Activated T-cell treated with anti-CD3 and anti-CD28 coated beads, Interleukin-2, amount 50 U/mL, for 48 hours (primary cell): ENCODE measurements around the gene PDK1.
"Not testable (repeated sequence)": the region's sequence is repeated elsewhere in the genome, so short reads cannot be mapped to it uniquely, and the experiment has no call there.

Experiments
- DNase-seq, 2 experiments: peaks; one replicate each; pipeline ENCODE4 v3.0.0-alpha.2; 2020

PDK1 gene

DNA sequence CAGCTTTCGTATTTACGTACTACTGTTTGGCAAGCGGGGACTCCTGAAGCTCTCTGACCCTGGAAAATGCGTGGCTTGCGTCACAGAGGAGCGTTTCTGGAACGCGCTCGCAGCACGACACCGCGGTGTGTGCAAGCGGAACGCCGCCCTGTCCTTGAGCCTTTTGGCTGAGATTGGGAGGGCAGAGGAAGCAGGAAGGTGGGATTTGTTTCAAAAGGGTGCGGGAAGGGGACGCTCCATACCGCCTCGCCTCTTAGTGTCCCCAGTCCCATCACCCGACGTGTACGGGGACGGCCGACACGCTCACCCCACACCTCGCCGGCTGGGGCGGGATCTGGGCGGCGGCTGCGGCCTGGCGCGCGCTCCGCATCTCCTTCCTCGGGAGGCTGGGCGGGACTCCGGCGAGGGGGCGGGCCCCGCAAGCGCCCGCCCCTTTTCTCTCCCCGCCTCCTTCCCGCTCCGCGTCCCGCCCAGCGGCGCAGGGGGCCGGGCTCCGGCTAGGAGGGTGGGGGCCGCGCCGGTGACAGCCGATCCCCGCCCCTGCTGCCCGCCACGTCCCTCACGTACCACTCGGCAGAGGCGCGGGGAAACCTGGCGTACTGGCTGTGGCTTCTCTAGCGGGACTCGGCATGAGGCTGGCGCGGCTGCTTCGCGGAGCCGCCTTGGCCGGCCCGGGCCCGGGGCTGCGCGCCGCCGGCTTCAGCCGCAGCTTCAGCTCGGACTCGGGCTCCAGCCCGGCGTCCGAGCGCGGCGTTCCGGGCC, at the start of gene PDK1:
PDK1 (plus strand) TSS at position 569 of the 762 bp plus-strand sequence; CDS start at position 630, 61 bp downstream.
- peak; percentile 90 to 94 for DNase-seq

DNA sequence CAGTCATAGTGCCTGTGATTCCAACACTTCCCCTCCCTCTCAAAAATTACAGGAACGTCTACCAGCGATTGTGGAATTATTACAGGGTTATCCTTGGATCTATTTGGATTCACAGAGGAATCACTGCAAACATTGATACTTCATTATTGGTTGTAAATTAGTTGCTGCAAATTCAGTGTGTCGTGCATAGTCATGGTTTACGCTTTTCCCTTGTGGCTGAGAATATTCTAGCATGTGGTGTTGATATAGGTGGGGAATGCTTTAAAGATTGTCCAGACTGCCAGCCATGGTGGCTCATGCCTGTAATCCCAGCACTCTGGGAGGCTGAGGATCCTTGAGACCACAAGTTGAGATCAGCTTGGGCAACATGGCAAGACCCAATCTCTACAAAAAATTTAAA, 48.7 kb upstream of the PDK1 start:
- no peak for DNase-seq

DNA sequence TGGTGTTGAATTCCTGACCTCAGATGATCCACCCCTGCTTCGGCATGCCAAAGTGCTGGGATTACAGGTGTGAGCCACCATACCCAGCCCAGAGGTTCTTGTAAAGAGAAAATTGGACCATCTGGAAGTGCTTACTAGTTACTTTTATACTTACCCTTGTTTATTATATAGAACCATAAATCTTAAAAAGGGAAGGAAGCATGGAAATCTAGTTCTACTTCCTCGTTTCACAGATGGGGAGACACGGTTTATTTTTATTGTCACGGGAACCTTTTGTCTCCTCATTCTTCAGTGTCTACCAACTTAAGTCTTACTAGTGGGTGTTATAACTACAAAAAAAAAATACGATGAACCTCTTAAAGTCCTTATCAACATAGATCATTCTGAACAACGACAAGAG, 45.8 kb upstream of the PDK1 start:
- no peak for DNase-seq

DNA sequence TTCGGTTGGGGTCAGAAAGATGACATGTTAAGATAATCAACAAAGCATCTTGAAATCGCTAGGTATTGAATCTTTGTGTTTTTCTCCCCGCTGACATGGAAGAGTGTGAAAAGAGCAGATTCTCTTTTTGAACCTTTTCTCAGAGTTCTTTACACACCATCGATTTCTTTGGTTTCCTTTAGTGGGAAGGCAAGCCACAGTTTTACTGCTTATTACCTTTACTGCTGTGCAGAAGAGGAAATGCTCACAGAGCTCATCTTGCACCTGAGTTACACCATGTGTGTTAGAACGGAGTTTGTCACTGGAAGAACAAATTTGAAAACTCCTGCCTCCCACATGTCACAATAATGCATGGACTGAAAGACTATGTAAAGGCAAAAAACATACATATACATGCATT, 45.3 kb upstream of the PDK1 start:
- no peak for DNase-seq

DNA sequence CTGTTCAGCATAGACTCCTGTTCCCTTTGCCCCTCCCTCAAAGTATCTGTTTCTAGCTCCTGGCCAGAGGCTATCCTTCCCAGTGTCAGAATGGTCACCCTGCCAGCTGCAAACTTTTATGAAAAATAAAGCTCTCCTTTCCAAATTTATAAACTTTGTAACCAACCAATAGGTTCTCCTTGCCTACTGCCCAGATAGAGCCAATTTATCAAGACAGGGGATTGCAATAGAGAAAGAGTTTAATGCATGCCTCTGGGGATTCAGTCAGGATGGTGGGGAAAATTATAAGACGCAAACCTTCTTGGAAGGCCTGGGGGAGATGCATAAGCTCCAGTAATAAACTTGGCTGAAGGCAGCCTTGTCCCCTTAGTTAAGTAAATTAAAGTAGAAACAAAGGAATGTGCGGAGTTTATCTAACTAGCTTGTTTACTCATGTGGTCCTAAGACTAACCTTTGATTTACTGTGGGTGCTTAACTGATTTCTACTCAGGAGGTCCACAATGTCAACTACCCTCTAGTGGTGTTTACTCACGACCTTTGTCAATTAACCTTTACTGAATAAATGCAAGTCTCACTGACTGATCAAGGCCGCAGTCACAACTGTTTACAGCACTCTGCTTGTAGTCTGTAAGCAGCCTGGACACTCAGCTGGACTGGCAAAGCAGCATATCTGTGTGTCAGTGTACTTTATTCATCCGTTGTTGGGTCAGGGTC, 42.9 kb upstream of the PDK1 start:
- DNase-seq, result no peak

DNA sequence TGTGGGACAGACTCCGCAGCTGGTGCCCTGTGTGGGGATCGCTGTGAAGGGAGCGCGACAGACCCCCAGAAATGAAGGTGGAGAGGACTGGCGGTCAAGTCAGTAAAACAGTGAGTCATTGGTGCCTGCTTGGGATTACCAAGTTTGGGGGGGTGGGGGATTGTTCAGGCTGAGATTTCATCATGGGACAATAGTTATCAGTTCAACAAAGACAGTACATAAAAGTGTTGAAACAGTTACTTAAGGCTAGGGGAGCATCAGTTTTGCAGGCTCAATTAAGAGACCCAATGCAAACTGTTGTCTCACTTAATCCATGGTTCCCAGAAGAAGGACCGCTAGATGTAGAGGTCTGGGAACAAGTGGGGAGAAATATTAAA, 42.4 kb upstream of the PDK1 start:
- DNase-seq, result no peak

DNA sequence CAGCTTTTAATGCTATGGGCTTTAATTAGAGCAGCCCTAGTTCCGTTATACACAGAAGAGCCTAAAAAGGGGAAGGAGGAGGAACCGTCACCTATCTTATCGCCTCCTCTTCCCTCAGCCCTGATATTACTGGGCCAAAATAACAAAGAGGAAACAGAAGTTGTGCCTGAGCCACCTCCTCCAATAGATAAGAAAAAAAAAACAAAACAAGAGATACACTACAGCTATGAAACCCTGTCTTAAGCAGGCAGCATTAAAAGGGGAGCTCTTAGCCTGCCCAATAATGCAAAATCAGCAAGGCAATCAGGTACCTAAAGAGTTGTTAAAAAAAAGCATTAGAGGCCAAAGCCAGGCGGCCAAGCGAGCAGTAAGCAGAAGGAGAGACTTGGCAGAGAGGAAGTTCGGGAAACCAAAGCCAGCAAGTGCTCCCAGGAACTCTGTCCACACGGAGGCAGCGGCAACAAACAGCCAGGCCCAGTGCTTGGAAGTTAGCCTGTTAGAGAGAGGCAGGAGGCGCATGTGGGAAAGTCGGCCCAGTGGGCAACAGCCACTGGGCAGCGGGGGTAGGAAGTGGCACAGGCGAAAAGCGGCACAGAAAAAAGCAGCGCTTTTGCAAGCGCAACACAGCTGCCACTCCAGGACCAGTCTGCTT, 41.8 kb upstream of the PDK1 start:
- no peak for DNase-seq

DNA sequence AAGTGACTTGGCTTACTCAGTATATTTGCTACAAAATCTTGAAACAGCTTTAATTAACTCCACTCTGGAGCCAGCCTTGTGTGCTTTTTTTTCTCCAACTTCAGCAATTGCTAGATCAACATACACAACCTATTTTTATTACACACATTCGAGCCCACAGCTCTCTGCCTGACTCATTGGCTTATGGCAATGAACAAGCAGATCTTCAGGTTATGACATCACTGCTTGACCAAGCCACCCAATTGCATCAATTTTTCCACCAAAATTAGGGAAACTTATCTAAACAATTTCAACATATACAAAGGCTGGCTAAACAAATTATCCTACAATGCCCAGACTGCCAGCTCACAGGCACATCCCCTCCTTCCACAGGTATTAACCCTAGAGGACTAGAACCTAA, 39.6 kb upstream of the PDK1 start:
- DNase-seq, result no peak

DNA sequence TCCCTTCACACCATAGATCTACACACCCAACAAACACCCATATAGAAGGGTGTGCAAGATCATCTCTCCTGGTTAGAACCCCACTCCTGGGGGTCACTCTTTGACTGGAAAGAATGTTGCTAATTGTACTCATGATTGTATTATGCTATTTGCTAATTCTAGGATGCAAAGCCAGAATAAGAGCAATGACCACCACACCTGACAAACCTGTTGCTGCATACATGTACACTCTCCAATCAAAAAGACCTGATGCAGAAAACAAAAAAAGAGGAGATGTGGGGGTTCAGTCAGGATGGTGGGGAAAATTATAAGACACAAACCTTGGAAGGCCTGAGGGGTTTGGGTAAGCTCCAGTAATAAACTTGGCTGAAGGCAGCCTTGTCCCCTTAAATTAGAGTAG, 36.9 kb upstream of the PDK1 start:
- DNase-seq, result no peak

DNA sequence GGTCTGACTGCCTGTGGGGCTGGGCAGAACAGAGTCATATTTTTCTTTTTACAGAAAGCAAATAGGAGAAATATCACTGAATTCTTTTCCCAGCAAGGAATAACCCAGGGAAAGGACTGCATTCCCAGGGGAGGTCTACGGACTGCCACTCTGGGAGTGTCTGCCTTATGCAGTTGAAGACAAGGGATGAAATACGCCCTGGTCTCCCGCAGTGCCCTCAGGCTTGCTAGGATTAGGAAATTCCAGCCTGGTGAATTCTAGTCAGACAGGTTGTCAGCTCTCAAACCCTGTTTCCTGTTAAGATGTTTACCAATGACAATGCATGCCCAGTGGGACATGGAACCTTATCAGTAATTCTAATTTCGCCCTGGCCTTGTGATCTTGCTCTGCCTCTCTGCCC, 30.3 kb upstream of the PDK1 start:
- no peak for DNase-seq

DNA sequence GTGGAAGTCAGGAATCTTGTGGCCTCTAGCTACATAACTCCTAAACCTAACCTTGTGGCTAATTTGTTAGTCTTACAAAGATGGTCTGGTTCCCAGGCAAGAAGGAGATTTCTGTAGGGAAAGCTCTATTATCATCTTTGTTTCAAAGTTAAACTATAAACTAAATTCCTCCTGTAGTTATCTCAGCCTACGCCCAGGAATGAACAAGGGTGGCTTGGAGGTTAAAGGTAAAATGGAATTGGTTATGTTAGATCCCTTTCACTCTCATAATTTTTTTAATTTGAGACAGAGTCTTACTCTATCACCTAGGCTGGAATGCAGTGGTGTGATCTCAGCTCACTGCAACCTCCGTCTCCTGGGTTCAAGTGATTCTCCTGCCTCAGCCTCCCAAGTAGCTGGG, 24.6 kb upstream of the PDK1 start:
- no peak for DNase-seq

DNA sequence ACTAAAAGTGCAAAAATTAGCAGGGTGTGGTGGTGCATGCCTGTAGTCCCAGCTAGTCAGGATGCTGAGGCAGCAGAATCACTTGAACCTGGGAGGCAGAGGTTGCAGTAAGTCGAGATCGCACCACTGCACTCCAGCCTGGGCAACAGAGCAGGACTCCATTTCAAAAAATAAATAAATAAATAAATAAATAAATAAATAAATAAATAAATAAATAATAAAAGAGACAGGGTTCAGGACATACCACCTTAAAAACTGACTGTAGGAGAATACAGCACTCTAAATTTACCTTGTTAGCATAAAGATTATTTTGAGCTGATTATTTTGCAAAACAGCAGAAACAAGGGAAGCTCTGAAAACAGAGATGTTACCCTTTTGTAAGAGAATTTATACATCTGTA, 23.4 kb upstream of the PDK1 start:
- DNase-seq, result not testable (repeated sequence)

DNA sequence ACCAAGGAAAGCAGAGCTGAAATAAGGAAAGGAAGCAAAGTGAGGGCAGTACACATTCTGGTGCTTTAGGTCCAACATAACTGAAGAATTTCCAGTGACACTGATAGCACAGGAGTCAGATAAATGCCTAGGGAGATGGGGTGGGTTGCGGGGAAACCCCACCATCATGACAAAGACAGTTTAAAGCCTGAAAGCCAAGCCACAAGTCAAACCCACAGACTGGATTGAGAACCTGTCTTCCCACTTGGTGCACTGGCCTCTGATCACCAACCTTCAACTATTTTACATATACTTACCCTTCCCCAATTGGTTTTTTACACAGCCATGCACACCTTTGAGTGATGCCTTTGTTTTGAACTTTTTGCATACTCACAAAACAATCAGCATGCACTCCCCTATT, 22.2 kb upstream of the PDK1 start:
- DNase-seq, result no peak

DNA sequence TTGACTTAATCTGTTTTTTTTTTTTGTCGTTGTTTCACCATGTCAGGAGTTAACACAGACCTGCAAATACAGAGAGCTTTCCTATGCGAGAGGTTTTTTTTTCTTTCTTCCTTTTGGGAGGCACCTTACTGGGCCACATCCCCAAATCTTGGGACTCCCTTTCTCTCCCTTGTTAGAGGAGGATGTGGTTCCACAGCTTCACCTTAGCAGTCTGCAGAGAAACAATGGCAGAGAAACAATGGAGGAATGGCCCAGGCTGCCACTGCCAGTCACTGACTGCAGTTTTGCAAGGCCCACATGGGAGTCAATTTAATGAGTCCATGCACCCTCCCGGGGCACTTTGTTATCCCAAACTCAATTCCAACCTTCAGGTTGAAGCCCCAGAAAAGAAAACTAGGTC, 20.8 kb upstream of the PDK1 start:
- no peak for DNase-seq

DNA sequence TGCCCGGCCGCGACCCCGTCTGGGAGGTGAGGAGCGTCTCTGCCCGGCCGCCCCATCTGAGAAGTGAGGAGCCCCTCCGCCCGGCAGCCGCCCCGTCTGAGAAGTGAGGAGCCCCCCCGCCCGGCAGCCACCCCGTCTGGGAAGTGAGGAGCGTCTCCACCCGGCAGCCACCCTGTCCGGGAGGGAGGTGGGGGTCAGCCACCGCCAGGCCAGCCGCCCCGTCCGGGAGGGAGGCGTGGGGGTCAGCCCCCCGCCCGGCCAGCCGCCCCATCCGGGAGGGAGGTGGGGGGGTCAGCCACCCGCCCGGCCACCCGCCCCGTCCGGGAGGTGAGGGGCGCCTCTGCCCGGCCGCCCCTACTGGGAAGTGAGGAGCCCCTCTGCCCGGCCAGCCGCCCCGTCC, 18.0 kb upstream of the PDK1 start:
- not testable (repeated sequence) for DNase-seq

DNA sequence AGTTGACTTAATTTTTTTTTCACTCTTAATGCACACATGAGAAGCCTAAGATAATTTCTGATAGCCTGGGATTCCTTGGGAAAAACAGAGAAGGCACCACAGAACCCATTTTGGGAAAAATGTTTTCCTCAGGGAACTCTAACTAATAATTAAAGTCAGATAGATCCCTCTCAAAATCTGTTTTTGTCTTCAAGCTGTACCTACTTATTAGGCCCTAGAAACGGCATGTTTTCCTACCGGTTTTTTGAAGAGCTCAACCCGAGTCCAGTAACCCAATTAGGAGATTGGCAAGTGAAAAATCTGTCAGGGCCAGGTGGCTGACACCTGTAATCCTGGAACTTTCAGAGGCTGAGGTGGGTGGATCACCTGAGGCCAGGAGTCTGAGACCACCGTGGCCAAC, 16.1 kb upstream of the PDK1 start:
- DNase-seq, result no peak

DNA sequence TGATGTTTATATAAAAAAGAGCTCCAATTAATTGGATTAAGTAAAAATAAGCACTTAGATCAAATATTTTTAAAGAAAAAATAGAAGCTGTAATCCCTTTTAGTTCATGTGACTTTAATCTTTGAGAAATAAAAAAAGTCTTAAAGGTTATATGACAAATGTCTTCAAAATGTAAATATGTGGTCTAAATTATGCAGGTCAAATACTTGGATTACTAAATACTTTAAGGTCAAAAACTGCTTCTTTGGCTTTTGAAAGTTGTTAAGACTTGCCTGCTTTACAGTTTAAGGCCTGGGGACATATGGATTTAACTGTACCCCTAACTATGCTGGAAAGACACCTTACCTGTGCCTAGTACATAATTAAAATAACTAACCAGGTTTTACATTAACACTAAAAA, 15.5 kb upstream of the PDK1 start:
- DNase-seq, result no peak

DNA sequence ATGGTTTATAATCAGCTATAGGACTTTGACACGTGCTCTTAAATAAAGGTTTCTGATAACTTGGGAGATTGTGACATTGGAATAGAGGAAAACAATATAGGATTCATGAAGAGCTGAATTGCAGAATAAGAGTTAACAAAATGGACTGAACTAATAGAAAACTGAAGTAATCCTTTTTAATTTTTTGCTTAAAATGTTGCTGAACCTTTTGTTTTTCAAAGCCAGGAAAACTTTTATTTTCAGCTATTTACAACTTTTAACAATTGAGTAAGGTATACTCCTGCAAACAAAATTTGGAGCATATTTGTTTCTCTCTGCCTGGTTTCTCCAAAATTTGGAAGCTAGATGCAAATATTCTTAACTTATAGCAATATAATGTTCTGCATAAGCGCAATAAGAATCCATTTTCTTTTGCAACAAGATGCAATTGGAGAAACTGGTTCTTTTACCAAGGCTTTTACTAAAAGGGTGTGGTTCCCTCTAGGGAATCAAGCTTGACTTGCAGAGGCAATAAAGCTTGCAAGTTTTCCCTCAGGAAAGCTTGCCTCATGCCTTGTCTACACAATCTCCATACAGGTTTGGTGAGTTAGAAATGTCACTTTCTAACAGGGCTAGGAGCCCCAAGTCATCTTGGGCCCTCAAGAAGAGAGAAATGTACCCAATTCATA, 10.3 kb upstream of the PDK1 start:
- no peak for DNase-seq

DNA sequence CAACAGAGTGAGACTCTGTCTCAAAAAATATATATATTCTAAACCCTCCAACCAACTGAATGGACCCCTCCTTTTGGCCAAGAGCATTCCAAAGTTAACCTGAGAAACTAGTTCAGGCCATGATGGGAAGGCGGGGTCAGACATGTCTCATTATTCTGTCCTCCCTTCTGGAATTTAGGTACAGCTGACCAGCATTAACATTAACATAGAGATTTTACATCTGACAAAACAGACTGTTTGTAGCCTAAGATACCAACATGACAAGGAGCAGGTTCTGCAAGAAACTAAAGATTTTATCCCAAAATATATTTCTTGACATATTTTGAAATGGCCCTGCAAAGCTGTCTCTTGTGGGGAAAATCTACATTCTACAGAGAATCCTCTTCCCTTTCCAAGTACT, 6.8 kb upstream of the PDK1 start:
- DNase-seq, result no peak

DNA sequence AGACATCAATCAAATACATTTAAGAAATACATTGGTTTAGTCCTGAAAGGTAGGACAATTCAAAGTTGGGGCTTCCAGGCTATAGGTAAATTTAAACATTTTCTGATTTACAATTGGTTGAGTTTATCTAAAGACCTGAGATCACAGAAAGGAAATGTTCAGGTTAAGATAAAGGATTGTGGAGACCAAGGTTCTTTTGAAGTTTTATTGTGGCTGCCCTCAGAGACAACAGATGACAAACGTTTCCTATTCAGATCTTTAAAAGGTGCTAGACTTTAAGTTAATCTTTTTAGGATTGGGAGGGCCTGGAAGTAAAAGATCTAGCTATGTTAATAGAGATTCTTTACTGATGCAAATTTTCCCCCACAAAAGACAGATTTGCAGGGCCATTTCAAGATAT, 6.1 kb upstream of the PDK1 start:
- not testable (repeated sequence) for DNase-seq

DNA sequence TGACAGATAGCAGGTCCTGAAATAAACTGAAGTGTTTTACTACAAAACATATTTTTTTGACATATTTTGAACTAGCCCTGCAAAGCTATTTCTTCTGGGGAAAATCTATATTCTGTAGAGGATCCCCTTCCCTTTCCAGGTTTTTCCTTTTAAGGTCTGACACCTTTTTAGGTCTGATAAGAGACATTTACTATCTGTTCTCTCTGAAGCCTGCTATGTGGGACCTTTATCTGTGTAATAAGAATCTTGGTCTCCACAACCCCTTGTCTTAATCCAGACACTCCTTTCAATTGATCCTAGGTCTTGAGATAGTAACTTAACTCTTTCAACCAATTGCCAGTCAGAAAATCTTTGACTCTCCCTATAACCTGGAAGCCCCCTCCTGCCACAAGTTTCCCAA, 5.5 kb upstream of the PDK1 start:
- no peak for DNase-seq

DNA sequence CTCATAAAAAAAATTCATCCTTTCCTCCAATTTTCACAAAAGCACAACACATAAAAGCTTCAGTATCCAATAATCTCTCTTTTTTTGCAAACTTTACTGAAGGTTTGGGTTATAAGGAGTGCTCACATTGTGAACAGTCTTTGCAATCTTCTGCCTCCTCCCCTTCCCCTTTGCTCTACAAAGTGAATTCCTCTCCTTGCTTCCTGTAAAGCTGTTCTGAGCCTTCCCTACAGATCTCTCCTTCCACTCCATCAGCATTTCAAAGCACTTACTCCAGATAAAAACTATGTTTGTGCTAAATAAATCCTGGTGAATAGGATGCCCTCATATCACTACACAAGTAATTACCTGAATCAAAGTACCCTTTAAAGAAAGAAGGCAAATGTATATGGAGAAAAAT, 4.6 kb upstream of the PDK1 start:
- DNase-seq, result no peak

DNA sequence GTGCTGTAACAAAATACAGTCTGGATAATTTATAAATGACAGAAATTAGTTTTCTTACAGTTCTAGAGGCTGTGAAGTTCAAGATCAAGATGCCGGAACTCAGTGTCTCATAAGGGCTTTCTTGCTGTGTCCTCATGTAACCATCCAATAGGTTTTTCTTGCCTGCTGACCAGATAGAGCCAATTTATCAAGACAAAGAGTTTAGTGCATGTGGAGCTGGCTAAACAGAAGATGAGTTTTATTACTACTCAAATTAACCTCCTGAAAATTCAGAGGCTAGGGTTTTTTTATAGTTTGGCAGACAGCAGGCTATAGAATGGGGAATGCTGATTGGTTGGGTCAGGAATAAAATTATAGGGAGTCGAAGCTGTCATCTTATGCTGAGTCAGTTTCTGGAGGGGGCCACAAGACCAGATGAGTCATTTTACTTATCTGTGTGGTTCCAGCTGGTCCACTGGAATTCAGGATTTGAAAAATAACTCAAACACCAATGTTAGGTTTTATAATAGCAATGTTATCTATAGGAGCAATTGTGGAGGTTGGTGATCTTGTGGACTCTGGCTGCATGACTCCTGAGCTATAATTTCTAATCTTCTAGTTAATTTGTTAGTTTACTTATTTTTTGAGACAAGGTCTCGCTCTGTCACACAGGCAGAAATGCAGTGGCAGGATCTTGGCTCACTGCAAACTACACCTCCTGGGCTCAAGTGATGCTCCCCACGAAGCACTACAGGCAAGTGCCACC, 3.2 kb upstream of the PDK1 start:
- no peak for DNase-seq
